ENCODE data around the gene SLC39A3. TPM values are rescaled to one million over a fixed set of nuclear protein-coding genes. Genes with fewer than 3 reads are reported as not detected.

The SLC39A3 gene
- total RNA-seq, 1 experiment from 2014 or later, result 39.1 TPM

- TF ChIP-seq CTCF (IDR thresholded peaks at IDR 0.05 in 2 of 3, conservative IDR thresholded peaks at IDR 0.05 in 1 of 3; ENCODE audit: borderline replicate concordance in 1 of 3, insufficient read depth in 1 of 3, low read depth in 2 of 3, low read length in 2 of 3) (peak in 2 of 3 experiments; percentile 20 to 32; a peak in 2 of 6 replicates), ZNF274 (IDR thresholded peaks at IDR 0.05; ENCODE audit: low read depth, low read length) (no peak), ELF1 (IDR thresholded peaks at IDR 0.05; ENCODE audit: borderline replicate concordance, low read depth) (no peak; the same call in 1 of the 2 replicates)
These were observed 43.3 kb upstream of the SLC39A3 start, which contains the start of gene SGTA (continued) for GRCh38 chr19:2782936-2783780.

GRCh38 chr19:2782329-2782935, 42.6 kb upstream of the SLC39A3 start:
- intact Hi-C loops (cut with micrococcal nuclease), result no loop called here
- H4K20me1 ChIP-seq (ENCODE audit: insufficient read depth), result peaks cover 6% of the 10 kb centered on the region; the same call in 1 of the 2 replicates
- no peak overlapping the region for H2AFZ ChIP-seq (ENCODE audit: low read depth, low read length, poor library complexity, severe bottlenecking)
- H3K36me3 ChIP-seq (ENCODE audit: control insufficient read depth in 1 of 2, insufficient read depth in 2 of 2, low read length in 2 of 2), result peaks cover 2 to 16% of the 10 kb centered on the region in 2 experiments; a peak in 2 of 4 replicates
- H3K4me3 ChIP-seq (replicated peaks in 1 of 2; ENCODE audit: low read depth in 1 of 2, low read length in 2 of 2), result peak overlapping the region; percentile 84 to 99
- H3K4me2 ChIP-seq (ENCODE audit: low read length), result peak overlapping the region; percentile 94
- ChIA-PET CTCF (interaction anchor here (0.6 to 1.7 kb wide), 3 partner anchors 33 to 134 kb away, joined by 3 to 9 read pairs (median 6); no protein-coding TSS in a partner anchor), RAD21 (ENCODE audit: low non-redundant PET in 1 of 2, low total read pairs in 2 of 2, uncharacterized antibody in 2 of 2, unreplicated experiment in 2 of 2) (no interaction called here), POLR2A (interaction anchor here (1.1 kb wide), 1 partner anchor 307 kb away, joined by 4 read pairs; the partner anchor contains the start of gene GADD45B)
- H3K4me1 ChIP-seq (ENCODE audit: control insufficient read depth in 1 of 2, insufficient read depth in 2 of 2, low read length in 2 of 2), result peaks cover 26 to 42% of the 10 kb centered on the region in 2 experiments
- TF ChIP-seq YY1 (IDR thresholded peaks at IDR 0.05; ENCODE audit: extremely low read depth, insufficient replicate concordance, low read depth, low read length) (no peak), MAX (IDR thresholded peaks at IDR 0.05) (no peak), POLR2A (IDR thresholded peaks at IDR 0.05; ENCODE audit: borderline replicate concordance, extremely low read depth, insufficient read depth, insufficient read length) (no peak), TCF7L2 (IDR thresholded peaks at IDR 0.05; ENCODE audit: borderline replicate concordance, extremely low read depth, insufficient read depth, insufficient read length) (no peak), POLR2AphosphoS5 (IDR thresholded peaks at IDR 0.05; ENCODE audit: low read depth, low read length) (no peak), ZNF274 (IDR thresholded peaks at IDR 0.05; ENCODE audit: low read depth, low read length) (no peak), JUND (IDR thresholded peaks at IDR 0.05) (no peak), RAD21 (IDR thresholded peaks at IDR 0.05; ENCODE audit: low read depth) (no peak), ELF1 (IDR thresholded peaks at IDR 0.05; ENCODE audit: borderline replicate concordance, low read depth) (no peak), CBX3 (IDR thresholded peaks at IDR 0.05; ENCODE audit: low read depth) (no peak), EZH2 (IDR thresholded peaks at IDR 0.05) (no peak)
- TF ChIP-seq, protein P1, sequence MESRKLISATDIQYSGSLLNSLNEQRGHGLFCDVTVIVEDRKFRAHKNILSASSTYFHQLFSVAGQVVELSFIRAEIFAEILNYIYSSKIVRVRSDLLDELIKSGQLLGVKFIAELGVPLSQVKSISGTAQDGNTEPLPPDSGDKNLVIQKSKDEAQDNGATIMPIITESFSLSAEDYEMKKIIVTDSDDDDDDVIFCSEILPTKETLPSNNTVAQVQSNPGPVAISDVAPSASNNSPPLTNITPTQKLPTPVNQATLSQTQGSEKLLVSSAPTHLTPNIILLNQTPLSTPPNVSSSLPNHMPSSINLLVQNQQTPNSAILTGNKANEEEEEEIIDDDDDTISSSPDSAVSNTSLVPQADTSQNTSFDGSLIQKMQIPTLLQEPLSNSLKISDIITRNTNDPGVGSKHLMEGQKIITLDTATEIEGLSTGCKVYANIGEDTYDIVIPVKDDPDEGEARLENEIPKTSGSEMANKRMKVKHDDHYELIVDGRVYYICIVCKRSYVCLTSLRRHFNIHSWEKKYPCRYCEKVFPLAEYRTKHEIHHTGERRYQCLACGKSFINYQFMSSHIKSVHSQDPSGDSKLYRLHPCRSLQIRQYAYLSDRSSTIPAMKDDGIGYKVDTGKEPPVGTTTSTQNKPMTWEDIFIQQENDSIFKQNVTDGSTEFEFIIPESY (IDR thresholded peaks at IDR 0.05; ENCODE audit: extremely low read depth, insufficient replicate concordance, low read length), result no peak
- peak overlapping the region; percentile 87 for H3K27ac ChIP-seq (ENCODE audit: low read depth, low read length)
- no peaks in the 10 kb centered on the region for H3K27me3 ChIP-seq (ENCODE audit: insufficient read depth, low read length)
- peaks cover 79% of the 10 kb centered on the region for H3K79me2 ChIP-seq (ENCODE audit: insufficient read depth, low read length)
- DNase-seq (ENCODE audit: low read depth, low spot score), result no peak
- H3K9me3 ChIP-seq (ENCODE audit: control insufficient read depth in 1 of 2, insufficient read depth in 1 of 2, low read depth in 1 of 2, low read length in 2 of 2), result no peaks in the 10 kb centered on the region
- no peaks in the 10 kb centered on the region for H3K9me2 ChIP-seq (ENCODE audit: insufficient read depth)
- BruUV-seq (replicated peaks), result TSS peak; percentile 64
- peak overlapping the region; percentile 99 for H3K9ac ChIP-seq (ENCODE audit: low read length)
- no peak for ATAC-seq

Data from HCT116 (cell line).